ENCODE data around the gene CHIT1.

CHIT1 gene

DNA sequence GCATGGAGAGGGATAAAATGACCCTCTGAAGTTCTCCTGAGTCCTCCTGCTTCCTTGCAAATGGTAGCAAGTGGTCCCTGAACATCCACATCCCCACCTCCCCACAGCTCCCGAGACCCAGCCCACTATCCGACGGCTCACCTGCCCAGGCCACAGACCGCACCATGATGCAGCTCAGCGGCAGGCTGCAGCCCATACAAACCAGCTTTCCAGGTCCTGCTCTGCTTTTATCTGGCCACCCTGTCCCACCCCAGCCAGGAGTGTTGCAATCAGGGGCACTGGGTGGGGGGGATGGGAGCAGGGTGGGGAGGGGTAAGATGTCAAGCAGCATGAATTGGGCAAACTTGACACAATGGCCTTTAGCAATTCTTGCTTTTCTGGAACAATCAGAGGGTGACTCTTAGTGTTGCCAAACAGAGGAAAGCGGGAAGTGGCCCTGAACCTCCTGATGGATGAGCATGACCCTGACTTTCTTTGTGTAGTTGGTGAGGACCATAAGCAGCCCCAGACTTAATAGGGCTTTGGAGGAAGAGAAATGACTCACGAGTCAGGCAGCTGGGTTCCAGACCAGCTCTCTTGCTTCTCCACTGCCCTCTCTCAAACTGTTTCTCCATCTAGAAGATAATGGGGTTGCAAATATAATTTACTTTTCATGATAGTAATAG, at the start of gene CHIT1:
CHIT1 (minus strand) TSS at position 203 of the 665 bp plus-strand sequence; CDS start at position 166, 37 bp downstream.
- FAIRE-seq (no peak), DNase-seq (ENCODE audit: insufficient read length, low spot score) (no peak)

DNA sequence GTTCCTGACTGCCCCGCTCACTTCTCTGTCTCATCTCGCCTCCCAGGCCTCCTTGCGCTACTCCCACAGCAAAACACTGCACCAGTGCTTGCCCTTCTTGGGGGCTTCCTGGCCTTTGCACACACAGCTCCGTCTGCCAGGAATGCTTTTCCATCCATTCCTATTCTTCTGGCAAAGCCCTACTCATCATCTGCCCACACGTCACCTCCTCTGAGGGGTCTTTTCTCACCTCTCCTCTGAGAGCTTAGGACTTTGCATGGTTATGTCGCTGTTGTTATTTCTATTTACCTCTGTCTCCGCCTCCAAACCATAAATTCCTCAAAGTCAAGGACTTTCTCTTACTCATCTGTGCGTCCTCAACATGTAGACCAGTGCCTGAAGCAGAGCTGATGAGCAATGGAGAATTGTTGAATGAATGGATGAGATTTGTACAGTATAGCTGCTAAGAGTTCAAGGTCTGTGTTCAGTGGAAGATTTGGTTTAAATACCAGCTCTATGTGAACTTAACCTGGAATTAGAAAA, 49.5 kb upstream of the CHIT1 start:
- DNase-seq (ENCODE audit: insufficient read length, low spot score) (no peak), FAIRE-seq (no peak)

DNA sequence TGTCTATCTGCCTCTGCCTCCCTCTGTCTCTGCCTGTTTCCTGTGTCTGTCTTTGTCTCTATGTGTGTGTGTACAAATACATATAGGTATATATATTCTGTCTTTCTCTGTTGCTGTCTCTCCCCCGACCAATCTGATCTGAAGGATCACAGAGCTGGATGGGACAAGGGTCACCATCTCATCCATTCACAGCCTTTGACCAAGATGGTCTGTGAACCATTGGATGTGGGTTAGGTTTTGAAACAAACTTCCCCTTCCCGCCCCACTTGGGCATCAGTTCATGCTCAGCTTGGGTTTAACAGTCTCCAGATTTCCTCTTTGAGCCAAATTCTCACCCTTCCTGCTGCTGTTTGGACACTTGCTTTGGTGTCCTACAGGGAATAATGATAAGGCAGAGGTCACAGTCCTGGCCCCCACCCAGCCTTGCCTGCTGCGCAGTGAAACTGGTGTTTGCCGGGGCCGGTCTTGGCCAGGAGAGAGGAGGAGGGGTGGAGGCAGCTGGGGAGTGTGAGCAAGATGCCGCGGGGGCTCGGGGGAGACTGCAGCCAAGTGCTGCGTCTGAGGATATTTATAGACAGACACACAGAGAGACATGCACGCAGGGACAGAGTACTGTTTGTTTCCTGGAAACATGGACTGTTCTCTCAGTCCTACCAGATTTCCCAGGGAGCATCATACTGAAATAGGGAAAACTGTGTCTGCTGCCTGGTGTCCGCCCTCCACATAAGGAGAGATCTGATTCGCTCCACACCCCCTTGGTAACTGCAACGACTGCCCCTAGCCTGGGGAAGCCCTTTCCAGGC, 48.8 kb upstream of the CHIT1 start:
- peak; percentile 57 for FAIRE-seq

DNA sequence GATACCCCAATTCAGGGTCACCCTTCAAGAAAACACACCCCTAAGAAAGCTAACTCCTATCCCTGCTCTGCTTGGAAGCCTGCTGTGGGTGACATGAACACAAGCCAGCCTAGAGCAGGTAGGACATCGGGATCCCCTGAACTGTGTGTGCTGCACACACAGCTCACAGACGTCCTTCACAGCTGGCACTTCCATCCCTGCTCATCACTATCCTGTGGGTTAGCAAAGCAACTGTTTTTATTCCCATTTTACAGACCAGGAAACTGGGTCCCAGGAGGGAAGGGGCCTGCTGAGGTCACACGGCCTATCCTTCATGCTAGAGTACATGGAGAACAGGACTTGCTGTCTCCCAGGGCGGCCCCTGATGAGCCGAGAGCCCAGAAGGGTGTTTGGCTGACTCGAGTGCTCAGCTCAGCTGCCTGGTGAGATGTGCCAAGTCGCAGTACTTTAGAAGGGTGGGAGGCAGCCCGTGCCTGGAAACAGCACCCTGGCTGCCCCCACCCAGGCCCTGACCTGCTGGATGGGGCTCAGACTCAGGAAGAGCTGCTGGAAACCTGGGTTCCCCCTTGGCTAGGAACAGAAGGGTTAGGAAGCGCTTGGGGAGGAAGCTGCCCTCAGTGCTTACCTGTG, 47.6 kb upstream of the CHIT1 start:
- DNase-seq (ENCODE audit: insufficient read length, low spot score) (no peak), FAIRE-seq (no peak)

More for the DNA sequence above, 48.8 kb upstream of the CHIT1 start:
- DNase-seq (ENCODE audit: insufficient read length, low spot score), result no peak

DNA sequence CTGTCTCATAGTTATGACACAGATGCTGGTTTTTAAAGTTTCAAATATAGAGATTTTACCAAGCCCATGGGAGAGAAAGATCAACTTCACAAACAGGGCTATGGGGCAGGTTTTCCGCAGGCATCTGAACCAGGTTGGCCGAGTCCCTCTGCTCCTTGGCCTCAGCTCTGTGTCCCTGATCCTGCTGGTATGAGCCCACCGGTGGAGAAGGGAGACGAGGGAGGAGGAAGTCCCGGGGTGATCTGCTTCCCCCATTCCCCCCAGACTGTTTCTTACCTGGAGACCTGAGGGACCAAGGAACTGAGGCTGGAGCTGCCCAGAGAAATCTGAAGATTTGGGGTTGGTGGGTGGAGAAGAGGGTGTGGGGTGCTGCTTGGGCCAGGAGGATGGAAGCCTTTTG, 46.9 kb upstream of the CHIT1 start:
- DNase-seq (ENCODE audit: insufficient read length, low spot score) (no peak), FAIRE-seq (no peak)

DNA sequence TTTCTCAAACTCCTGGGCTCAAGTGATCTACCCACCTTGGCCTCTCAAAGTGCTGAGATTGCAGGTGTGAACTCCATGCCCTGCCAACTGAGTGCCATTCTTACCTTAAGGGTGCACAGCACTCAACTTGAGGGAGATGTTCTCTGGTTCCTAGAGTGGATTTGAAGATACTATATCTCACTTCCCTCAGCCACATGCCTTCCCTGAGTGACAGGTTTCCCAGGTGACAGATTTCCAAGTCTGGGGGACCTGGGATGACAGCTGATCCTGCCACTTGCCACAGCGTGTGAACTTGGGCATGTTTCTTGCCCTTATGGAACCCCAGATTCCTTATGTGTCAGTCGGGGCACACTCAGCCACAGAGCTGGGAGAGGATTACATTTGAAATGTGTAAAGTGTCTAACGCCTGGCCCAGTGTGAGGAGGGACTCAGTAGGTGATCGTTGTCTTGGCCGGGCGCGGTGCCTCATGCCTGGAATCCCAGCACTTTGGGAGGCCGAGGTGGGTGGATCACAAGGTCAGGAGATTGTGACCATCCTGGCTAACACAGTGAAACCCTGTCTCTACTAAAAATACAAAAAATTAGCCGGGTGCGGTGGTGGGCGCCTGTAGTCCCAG, 46.3 kb upstream of the CHIT1 start:
- FAIRE-seq, result no peak
- DNase-seq (ENCODE audit: insufficient read length, low spot score), result no peak

DNA sequence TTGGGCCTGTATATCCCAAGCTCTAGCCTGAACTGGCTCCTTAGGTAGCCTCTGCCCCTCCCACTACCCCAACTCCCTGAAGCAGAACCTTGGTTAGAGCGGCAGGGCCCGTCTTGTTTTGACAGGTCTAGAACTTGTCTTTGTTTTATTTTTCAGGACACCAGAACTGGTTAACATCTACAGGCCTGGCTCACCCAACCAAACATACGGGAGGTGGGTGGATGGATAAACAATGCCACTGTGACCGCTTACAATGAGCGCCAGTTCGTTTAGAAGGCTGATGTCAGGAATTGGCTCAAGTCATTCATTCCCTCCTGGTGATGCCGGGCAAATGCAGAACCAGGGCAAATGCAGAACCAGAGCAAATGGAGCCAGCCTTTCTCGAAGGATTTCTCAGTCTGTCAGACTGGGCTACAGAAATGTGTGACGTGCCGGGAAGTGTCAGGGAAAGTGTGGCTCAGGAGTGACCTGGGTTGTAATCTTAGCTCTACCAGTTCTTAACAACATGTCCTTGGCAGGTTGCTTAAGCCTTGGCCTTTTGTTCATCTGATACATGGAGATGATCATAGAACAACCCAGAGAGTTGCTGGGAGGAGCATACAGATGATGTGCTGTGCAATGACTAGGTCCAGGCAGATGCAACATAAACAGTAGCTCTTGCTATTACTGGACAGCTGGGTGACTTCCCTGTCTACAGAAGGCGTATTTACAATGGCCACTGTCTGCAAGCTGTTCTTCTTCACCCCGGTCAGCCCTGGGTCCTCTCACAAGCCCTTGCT, 45.3 kb upstream of the CHIT1 start:
- DNase-seq (ENCODE audit: insufficient read length, low spot score) (no peak), FAIRE-seq (no peak)

DNA sequence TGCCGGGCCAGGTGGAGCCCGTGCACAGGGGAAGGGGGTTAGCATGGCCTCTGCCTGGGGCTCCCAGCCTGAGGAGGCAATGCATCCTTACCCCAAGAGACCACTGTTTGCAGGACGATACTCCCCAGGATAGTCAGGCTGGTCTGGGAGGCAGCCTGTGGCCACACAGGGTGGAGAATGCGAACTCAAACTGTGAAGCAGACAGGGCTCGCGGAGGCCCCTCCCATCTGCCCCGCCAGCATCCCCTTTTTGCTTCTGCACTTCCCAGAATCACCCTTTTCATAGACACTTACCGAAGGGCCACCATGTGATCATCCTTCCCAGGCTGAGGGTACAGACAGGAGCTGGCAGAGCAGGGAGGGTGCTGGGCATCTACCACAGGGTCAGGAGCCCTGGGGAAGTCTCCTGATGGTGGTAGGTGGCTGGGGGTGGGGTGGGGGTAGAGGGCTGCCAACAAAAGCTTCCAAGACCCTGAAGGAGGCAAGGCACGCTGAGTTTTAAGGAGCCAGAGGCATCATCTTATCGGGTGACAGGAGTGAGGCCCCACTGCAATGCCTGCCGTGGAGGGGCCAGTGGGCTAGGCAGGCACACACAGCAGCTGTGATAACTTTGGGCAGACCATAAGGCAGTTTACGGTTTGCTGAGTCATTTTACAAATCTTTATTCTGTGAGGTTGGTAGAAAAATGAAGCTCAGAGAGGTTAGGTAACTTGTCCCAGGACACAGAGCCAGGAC, 44.6 kb upstream of the CHIT1 start:
- DNase-seq (ENCODE audit: insufficient read length, low spot score) (no peak), FAIRE-seq (peak; percentile 68)

DNA sequence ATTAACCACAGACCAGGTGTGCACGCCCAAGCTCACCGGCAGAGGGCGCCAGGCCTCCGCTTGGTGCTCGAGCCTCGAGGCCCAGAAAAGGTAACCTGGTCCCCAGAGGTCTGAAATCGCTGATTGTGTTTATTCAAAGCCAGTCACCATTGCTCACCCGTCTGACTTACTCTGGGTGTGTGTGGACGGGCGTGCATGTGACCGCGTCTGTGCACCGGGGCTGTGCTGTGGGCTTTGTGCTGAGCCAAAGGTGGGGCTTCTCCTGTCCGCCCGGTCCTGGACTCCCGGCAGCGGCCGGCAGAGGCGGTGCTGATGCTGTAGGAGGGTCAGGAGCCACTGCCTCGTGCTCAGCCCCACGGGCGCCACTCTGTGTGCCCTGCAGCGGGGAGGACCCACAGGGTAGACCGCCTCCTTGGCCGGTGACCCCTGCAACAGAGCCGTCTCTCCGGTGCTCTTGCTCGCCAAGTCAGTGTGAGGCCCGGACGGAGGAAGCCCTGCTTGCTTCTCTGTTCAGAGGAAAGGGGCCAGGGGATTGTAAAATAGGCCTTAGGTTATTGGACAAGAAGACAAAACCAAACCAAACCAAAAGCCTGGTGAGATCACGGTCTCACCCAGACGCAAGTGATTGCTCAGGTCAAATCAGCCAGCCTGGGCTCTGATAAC, 43.9 kb upstream of the CHIT1 start:
- peak; percentile 91 for FAIRE-seq

DNA sequence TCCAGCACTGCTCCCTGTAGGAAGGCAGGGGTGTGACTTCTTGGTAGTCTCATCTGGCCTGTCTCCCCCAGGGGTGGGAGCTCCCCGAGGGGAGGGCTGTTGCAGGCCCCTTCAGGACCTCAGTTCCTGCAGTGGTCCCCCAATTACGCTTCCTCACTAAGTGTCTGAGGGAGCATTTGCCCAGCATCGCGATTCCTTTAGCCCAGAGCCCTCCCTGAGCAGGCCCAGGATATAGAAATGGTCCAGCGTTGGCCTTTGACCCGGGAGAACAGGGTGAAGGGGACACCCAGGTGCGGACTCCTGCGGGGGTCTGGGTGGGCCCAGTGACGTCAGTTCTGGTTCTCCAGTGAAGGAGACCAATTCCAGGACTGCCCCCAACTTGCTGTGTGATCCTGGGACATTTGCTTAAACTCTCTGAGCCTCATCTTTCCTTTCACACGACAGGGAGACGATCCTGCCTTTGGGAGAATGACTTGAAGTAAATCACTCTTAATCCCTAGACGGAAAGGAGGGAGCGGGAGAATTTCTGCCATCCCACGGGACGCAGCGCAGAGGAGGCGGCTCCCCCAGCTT, 43.2 kb upstream of the CHIT1 start:
- DNase-seq (ENCODE audit: insufficient read length, low spot score) (no peak), FAIRE-seq (no peak)

More for the DNA sequence above, 43.9 kb upstream of the CHIT1 start:
- DNase-seq (ENCODE audit: insufficient read length, low spot score), result no peak

DNA sequence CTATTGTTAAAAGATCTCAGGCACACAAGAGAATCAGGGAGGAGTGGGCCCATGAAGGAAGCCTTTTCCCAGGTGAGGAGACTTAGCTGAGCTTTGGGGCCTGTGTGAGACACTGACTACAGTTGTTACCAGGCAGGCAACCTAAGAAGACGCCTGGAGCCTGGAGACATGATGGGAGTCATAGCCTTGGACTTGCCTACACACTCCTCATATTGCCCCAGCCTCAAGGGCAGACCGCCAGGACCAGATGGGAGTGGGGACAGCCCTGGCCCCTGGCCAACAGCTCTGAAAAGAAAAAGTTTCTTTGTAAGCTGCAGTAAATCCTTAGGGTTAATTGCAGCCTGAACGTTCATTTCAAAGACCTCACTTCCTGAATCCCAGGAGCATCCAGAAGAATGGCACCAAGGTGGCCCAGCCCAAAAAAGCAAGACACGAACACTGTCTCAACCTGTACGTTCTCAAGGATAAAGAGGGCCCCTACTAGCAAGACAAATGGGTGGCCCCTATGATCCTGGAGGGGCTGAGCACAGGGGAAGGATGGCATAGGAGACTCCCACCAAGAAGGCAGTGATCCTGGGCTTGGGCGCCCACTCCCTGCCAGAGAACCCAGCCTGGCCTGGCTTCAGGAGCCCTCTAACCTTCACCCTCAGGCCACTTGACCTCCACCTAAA, 42.6 kb upstream of the CHIT1 start:
- DNase-seq (ENCODE audit: insufficient read length, low spot score), result no peak
- no peak for FAIRE-seq

DNA sequence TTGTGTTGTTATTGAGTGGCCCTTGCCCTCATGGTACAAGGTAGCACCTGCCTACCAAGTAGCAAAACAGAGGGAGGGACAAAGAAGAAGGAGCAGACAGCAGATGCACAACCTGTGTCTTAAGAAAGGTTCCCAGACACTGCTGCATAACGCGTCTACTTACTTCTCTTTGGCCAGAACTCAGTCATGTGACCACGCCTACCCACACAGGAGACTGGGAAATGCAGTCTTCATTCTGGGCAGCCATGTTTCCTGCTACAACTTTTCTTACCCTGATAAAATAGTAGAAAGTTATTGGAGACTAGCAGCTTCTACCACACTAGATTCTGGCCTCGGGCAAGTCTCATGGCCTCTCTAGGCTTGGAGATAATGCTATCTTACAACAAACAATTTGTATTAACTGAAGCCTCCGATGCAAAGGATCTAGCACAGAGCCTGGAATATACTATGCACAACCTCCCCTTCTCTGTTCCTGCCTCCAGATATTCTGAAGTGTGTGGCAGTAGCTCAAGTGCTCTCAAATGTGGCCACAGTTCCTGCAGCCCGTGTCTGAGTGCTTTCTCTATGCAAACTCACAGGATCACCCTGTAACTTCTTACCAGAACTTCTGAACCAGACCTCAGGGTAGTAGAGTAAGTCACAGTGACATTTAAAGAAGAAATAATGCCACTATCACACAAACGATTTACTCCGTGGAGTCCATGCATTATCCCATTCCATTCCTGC, 41.7 kb upstream of the CHIT1 start:
- DNase-seq (ENCODE audit: insufficient read length, low spot score), result no peak
- FAIRE-seq, result peak; percentile 64

DNA sequence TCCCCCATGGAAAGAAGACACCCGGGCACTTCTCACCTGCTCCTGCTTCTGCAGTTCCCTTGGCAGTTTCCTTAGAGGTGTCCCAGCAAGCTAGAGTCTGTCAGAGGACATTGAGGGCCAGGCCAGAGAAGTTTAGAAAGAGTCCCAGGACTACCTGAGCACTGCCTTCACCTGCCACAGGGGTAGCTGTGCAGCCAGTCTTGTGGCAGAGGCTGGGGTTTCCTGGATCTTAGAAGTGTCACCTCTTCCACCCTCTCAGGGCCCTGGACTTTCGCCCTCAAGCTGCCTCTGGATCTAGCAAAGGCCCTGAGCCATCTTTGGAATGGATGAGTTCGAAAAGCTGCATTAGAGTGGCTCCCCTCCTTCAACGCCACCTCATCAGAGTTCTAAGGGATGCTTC, 41.0 kb upstream of the CHIT1 start:
- FAIRE-seq (no peak), DNase-seq (ENCODE audit: insufficient read length, low spot score) (no peak)

DNA sequence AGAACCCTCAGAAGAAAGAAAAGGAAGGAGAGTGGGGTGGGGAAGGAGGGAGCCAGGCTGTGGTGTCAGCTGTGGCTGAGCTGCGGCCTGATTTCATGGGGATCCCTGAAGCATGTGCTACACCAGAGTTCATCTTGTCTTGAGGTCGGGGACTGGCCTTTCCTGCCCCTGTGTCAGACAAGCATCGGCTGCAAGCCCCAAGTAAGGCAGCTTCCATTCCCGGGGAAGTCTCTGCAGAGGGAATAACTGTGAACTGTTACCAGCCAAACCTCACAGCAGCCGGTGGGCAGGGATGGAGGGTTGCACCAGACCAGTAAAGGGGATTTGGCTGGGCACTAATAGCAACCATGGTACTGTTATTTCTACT, 40.2 kb upstream of the CHIT1 start:
- no peak for FAIRE-seq
- DNase-seq (ENCODE audit: insufficient read length, low spot score), result no peak

DNA sequence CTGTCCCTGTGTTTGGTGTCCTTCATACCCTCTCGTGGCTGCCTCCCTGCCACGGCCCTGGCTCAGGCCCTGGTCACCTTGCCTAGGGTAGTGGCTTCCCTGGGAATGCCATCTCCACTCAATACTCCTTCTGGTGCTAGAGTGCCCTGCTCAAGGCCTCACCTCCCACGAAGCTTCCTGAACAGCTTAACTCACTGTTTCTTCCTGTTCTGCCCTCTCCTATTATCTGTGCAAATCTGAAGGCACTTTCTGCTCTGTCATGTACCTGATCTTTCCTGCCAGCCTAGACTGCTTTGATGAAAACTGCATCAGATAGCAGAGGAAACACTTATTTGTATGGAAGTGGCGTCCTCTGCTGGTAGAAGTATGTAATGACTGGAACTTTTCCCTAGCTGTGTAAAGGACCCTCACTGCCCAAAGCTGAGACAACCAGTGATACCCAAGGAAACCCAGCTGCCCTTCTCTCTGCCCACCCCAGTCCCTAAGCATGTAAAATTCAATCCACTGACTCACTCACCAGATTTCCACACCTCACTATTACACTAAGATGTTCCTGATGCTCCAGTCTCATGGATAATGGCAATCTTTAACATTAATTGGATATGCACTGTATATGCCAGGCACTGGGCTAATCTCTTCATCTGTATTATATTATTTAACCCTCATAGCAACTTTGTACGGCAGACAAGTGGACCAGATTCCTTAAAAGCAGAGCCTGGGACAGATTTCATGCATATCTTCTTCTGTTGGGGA, 39.6 kb upstream of the CHIT1 start:
- DNase-seq (ENCODE audit: insufficient read length, low spot score), result no peak
- FAIRE-seq, result peak; percentile 70

DNA sequence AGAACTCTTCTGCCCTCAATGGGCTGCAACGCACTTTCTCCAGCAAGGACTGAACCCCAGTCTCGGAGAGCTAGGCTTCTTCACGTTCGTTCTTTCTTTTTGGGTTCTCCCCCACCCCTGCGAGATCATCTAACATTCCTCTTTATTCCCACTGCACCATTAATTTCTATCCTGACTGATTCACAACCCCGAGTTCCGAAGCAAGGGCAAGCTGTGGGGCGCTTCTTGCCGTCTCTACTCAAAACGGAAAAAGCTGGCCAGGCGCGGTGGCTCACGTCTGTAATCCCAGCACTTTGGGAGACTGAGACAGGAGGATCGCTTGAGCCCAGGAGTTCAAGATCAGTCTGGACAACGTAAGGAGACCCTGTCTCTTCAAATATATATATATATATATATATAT, 38.4 kb upstream of the CHIT1 start:
- FAIRE-seq, result no peak

DNA sequence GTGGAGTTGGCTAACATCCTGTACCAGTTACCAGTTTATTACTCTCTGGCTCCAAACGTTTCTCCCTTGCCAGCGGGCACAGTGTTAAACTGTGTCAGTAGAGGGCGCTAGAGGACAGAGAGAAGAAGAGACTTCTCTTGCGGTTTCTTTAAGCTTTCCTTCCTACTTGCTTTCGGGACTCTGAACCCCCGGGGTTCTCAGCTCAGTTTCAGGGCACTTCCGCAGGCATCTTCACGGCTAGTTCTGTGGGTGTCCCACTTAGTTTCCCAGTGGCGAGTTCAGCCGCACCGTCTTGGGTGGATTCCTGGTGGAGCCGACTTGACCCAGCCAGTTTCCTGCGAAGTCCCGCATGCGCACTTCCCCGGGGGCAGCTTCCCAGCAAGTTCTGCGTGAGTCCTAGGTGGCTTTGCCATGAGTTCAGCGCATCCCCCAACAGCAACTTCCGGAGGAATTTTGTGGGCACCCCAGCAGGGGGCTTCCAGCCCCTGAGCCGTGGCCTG, 37.9 kb upstream of the CHIT1 start:
- DNase-seq (ENCODE audit: insufficient read length, low spot score), result peak; percentile 63
- FAIRE-seq, result peak; percentile 87

More for the DNA sequence above, 38.4 kb upstream of the CHIT1 start:
- DNase-seq (ENCODE audit: insufficient read length, low spot score), result no peak
